H9 (cell line): ENCODE measurements around the gene COL4A2. TPM values are rescaled to one million over a fixed set of nuclear protein-coding genes. Genes with fewer than 3 reads are reported as not detected.

Source experiments
- DNase-seq: peaks from one replicate; pipeline ENCODE4 v3.0.0-alpha.2; 2017
- H2AFZ ChIP-seq: one replicate; pipeline ENCODE4 v1.6.1; 2013; ENCODE audit warnings: mild to moderate bottlenecking, low read length, control low read depth, moderate library complexity
- H2AK5ac ChIP-seq: 2 replicates; pipeline ENCODE4 v1.6.1; 2013; ENCODE audit warnings: low read length, control low read depth, mixed read lengths; ENCODE audit not compliant: insufficient read length
- H2BK120ac ChIP-seq: one replicate; pipeline ENCODE4 v1.6.1; 2013; ENCODE audit warnings: low read depth, mild to moderate bottlenecking, low read length, control low read depth, inconsistent platforms; ENCODE audit not compliant: poor library complexity, severe bottlenecking
- H2BK12ac ChIP-seq: 2 replicates; pipeline ENCODE4 v1.6.1; 2013; ENCODE audit warnings: low read length, control low read depth, mixed read lengths, low read depth; ENCODE audit not compliant: insufficient read length
- H2BK15ac ChIP-seq: 2 replicates; pipeline ENCODE4 v1.6.1; 2013; ENCODE audit warnings: low read depth, low read length, control low read depth
- H2BK20ac ChIP-seq: one replicate; pipeline ENCODE4 v1.6.1; 2013; ENCODE audit warnings: low read depth, mild to moderate bottlenecking, low read length, control low read depth, inconsistent platforms; ENCODE audit not compliant: poor library complexity, severe bottlenecking
- H2BK5ac ChIP-seq: 2 replicates; pipeline ENCODE4 v1.6.1; 2013; ENCODE audit warnings: low read length, control low read depth, mixed read lengths; ENCODE audit not compliant: insufficient read length
- H3K14ac ChIP-seq: 2 replicates; pipeline ENCODE4 v1.6.1; 2013; ENCODE audit warnings: low read length, control low read depth; ENCODE audit not compliant: insufficient read depth
- H3K18ac ChIP-seq: 2 replicates; pipeline ENCODE4 v1.6.1; 2013; ENCODE audit warnings: low read depth, mild to moderate bottlenecking, mixed read lengths, low read length, control low read depth; ENCODE audit not compliant: insufficient read length
- H3K23ac ChIP-seq: 2 replicates; pipeline ENCODE4 v1.6.1; 2013; ENCODE audit warnings: low read length, control low read depth, mixed read lengths, low read depth; ENCODE audit not compliant: insufficient read length
- H3K23me2 ChIP-seq: 2 replicates; pipeline ENCODE4 v1.6.1; 2013; ENCODE audit warnings: low read depth, mild to moderate bottlenecking, mixed read lengths, low read length, control low read depth; ENCODE audit not compliant: insufficient read length, poor library complexity, severe bottlenecking
- H3K27ac ChIP-seq: 2 replicates; pipeline ENCODE4 v1.5.1; 2013; ENCODE audit warnings: low read length, control low read depth, mixed read lengths, low read depth; ENCODE audit not compliant: insufficient read length
- H3K27me3 ChIP-seq: 2 replicates; pipeline ENCODE4 v1.6.1; 2013; ENCODE audit warnings: low read length, control low read depth, inconsistent platforms; ENCODE audit not compliant: insufficient read depth
- H3K4ac ChIP-seq: 2 replicates; pipeline ENCODE4 v1.6.1; 2013; ENCODE audit warnings: low read depth, mild to moderate bottlenecking, control low read depth, inconsistent platforms, low read length, moderate library complexity
- H3K4me1 ChIP-seq: 2 replicates; pipeline ENCODE4 v1.6.1; 2013; ENCODE audit warnings: low read length, control low read depth, inconsistent platforms; ENCODE audit not compliant: insufficient read depth
- H3K4me2 ChIP-seq: 2 replicates; pipeline ENCODE4 v1.6.1; 2013; ENCODE audit warnings: low read length, control low read depth, mixed read lengths; ENCODE audit not compliant: insufficient read length, insufficient read depth
- H3K56ac ChIP-seq: 2 replicates; pipeline ENCODE4 v1.6.1; 2013; ENCODE audit warnings: low read depth, mild to moderate bottlenecking, mixed read lengths, low read length, control low read depth; ENCODE audit not compliant: insufficient read length
- H3K79me1 ChIP-seq: 2 replicates; pipeline ENCODE4 v1.6.1; 2013; ENCODE audit warnings: low read depth, mild to moderate bottlenecking, moderate library complexity, low read length, control low read depth, inconsistent platforms; ENCODE audit not compliant: insufficient read depth, poor library complexity, severe bottlenecking
- H3K79me2 ChIP-seq: 2 replicates; pipeline ENCODE4 v1.6.1; 2013; ENCODE audit warnings: low read length, control low read depth, inconsistent platforms; ENCODE audit not compliant: insufficient read depth
- H3K9ac ChIP-seq: 2 replicates; pipeline ENCODE4 v1.6.1; 2013; ENCODE audit warnings: low read length, control low read depth, mixed read lengths; ENCODE audit not compliant: insufficient read length; ENCODE audit errors: extremely low read depth
- H3K9me3 ChIP-seq: one replicate; pipeline ENCODE4 v1.6.1; 2013; ENCODE audit warnings: low read depth, low read length, inconsistent platforms; ENCODE audit not compliant: control insufficient read depth
- H3T11ph ChIP-seq: one replicate; pipeline ENCODE4 v1.6.1; 2013; ENCODE audit warnings: mild to moderate bottlenecking, low read length, control low read depth, inconsistent platforms
- H4K20me1 ChIP-seq: one replicate; pipeline ENCODE4 v1.6.1; 2013; ENCODE audit not compliant: control insufficient read depth, insufficient read length, insufficient read depth
- H4K5ac ChIP-seq: 2 replicates; pipeline ENCODE4 v1.6.1; 2013; ENCODE audit warnings: low read depth, mild to moderate bottlenecking, mixed read lengths, low read length, control low read depth; ENCODE audit not compliant: insufficient read length
- H4K8ac ChIP-seq: replicated peaks from 2 replicates; pipeline ENCODE4 v1.6.1; 2013; ENCODE audit warnings: low read length, control low read depth, mixed read lengths, low read depth; ENCODE audit not compliant: insufficient read length
- H4K91ac ChIP-seq: 2 replicates; pipeline ENCODE4 v1.6.1; 2013; ENCODE audit warnings: low read depth, mild to moderate bottlenecking, moderate library complexity, mixed read lengths, low read length, control low read depth; ENCODE audit not compliant: insufficient read length
- H3K27ac Mint-ChIP-seq, 3 experiments: 2 replicates in 2 of 3; 3 replicates in 1 of 3; pipeline ENCODE4 v1.8.0; 2020 to 2021; ENCODE audit warnings: mixed read lengths in 3 of 3, mild to moderate bottlenecking in 1 of 3, moderate library complexity in 1 of 3
- H3K27me3 Mint-ChIP-seq: 2 replicates; pipeline ENCODE4 v1.8.0; 2021; ENCODE audit warnings: low read depth, mild to moderate bottlenecking, moderate library complexity, mixed read lengths
- H3K36me3 Mint-ChIP-seq, 3 experiments: 2 replicates in 2 of 3; 3 replicates in 1 of 3; pipeline ENCODE4 v1.8.0; 2020 to 2021; ENCODE audit warnings: low read depth in 3 of 3, mixed read lengths in 3 of 3; ENCODE audit not compliant: insufficient read depth in 1 of 3
- H3K4me1 Mint-ChIP-seq, 2 experiments: 2 replicates each; pipeline ENCODE4 v1.8.0; 2020; ENCODE audit warnings: mixed read lengths in 2 of 2
- H3K4me3 Mint-ChIP-seq, 2 experiments: 2 replicates in 1 of 2; 3 replicates in 1 of 2; pipeline ENCODE4 v1.8.0; 2020 to 2021; ENCODE audit warnings: mild to moderate bottlenecking in 2 of 2, mixed read lengths in 2 of 2, moderate library complexity in 1 of 2
- H3K9me3 Mint-ChIP-seq, 2 experiments: 2 replicates in 1 of 2; 3 replicates in 1 of 2; pipeline ENCODE4 v1.8.0; 2020; ENCODE audit warnings: mild to moderate bottlenecking in 2 of 2, mixed read lengths in 2 of 2, moderate library complexity in 1 of 2
- WGBS: extraction: QIAGEN DNeasy Blood & Tissue Kit; methylation state at CpG from one replicate; pipeline ENCODE4 v1.1.7; 2013; ENCODE audit warnings: missing lambda C conversion rate, low lambda C conversion rate, mixed read lengths; ENCODE audit not compliant: insufficient read length; ENCODE audit errors: extremely low coverage; 5-methylcytosine and 5-hydroxymethylcytosine counted together
- total RNA-seq: library from RNA; stranded (reverse); gene quantifications from 2 replicates; pipeline ENCODE4 v1.2.1, GENCODE V29; 2021
- TF ChIP-seq, protein P1 (sequence below): fragments of 200-600 bp; sonication (generic); conservative IDR thresholded peaks from 3 replicates; pipeline ENCODE4 v1.8.0; 2021; ENCODE audit warnings: antibody characterized with exemption, mild to moderate bottlenecking

Gene COL4A2
- total RNA-seq, 1 experiment from 2014 or later: 76.5 TPM

DNA sequence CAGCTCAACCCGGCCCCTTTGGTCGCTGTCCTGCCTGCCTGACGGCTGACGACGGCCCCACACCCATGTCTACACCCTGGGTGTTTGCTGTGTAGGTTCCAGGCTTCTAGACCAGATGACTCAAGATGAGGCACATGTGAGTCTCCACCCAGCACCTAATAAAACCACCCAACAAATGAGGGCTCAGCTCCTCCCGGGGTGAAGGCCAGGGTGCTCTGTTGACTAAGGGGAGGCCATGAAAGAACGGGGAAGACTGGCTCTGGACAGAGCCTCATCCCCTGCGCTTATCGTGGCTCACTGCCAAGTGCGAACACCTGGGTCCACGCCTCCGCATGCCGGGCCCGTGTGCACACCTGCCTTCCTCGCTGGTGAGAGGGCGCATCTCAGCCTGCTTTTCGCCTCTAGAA is 39.6 kb downstream of the COL4A2 start:
- Histone ChIP-seq H3K56ac (no peak overlapping the region), H3K14ac (no peak overlapping the region), H2BK5ac (no peak overlapping the region), H4K8ac (no peak overlapping the region), H2BK20ac (no peak overlapping the region), H3K23ac (no peak overlapping the region), H3T11ph (no peak overlapping the region), H4K91ac (no peak overlapping the region), H2BK12ac (no peak overlapping the region), H3K4me1 (no peaks in the 10 kb centered on the region; the same call in 1 of the 2 replicates), H3K27me3 (no peaks in the 10 kb centered on the region), H4K20me1 (no peaks in the 10 kb centered on the region), H3K79me1 (peaks cover 3% of the 10 kb centered on the region), H2BK15ac (no peak overlapping the region), H3K9me3 (no peaks in the 10 kb centered on the region), H2AFZ (no peak overlapping the region), H4K5ac (no peak overlapping the region), H3K27ac (no peak overlapping the region), H3K4me2 (no peak overlapping the region), H2BK120ac (no peak overlapping the region), H3K23me2 (no peaks in the 10 kb centered on the region), H2AK5ac (no peak overlapping the region), H3K79me2 (no peaks in the 10 kb centered on the region), H3K9ac (no peak overlapping the region), H3K18ac (no peak overlapping the region), H3K4ac (no peak overlapping the region)
- no peak overlapping the region for H3K4me3 Mint-ChIP-seq
- no peaks in the 10 kb centered on the region for H3K36me3 Mint-ChIP-seq
- no CpG with 5 or more reads among the region's 17 CpGs for WGBS
- no peak overlapping the region; a peak in 1 of 7 replicates for H3K27ac Mint-ChIP-seq
- DNase-seq: no peak
- no peaks in the 10 kb centered on the region for H3K27me3 Mint-ChIP-seq
- H3K4me1 Mint-ChIP-seq: peaks cover 11 to 16% of the 10 kb centered on the region in 2 experiments
- no peaks in the 10 kb centered on the region; a peak in 1 of 5 replicates for H3K9me3 Mint-ChIP-seq
- TF ChIP-seq, protein P1, sequence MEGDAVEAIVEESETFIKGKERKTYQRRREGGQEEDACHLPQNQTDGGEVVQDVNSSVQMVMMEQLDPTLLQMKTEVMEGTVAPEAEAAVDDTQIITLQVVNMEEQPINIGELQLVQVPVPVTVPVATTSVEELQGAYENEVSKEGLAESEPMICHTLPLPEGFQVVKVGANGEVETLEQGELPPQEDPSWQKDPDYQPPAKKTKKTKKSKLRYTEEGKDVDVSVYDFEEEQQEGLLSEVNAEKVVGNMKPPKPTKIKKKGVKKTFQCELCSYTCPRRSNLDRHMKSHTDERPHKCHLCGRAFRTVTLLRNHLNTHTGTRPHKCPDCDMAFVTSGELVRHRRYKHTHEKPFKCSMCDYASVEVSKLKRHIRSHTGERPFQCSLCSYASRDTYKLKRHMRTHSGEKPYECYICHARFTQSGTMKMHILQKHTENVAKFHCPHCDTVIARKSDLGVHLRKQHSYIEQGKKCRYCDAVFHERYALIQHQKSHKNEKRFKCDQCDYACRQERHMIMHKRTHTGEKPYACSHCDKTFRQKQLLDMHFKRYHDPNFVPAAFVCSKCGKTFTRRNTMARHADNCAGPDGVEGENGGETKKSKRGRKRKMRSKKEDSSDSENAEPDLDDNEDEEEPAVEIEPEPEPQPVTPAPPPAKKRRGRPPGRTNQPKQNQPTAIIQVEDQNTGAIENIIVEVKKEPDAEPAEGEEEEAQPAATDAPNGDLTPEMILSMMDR: no peak
